ENCODE data around the gene LDAF1. TPM values are rescaled to one million over a fixed set of nuclear protein-coding genes. Genes with fewer than 3 reads are reported as not detected.

The LDAF1 gene
- total and polyA plus RNA-seq, 2 of the 8 experiments (the other 6 are each of a cell fraction or from before 2014, with no cell fraction given): 32.4 to 34.2 TPM

DNA sequence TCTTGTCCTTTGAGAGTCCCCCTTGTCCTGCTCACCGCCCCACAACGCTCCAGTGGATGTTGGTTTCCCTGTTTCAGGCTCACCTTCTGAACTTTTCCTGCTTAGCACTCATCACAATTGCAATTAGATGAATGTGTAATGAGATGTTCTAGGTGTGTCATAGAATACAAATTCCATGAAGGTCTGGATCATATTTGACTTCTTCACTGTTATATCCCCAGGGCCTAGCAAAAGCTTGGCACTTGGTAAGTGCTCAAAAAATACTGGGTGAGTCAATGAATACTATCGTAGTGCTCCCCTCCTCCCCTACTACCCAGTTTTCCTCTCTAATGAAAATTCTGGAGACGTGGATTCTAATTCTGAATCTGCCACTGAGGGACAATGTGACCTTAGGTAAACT is 40.9 kb upstream of the LDAF1 start:
- WGBS, 2 experiments (ENCODE audit: extremely low coverage in 1 of 2, insufficient coverage in 1 of 2, insufficient read length in 1 of 2, insufficient replicate concordance in 2 of 2, low coverage in 1 of 2, low lambda C conversion rate in 2 of 2, missing lambda C conversion rate in 1 of 2): 96% methylated on average over 4 of the region's 4 CpGs; no CpG with 5 or more reads in 1 of the 2 experiments
- CTCF ChIA-PET (ENCODE audit: partially characterized antibody): interaction anchor here (1.5 kb wide), 1 partner anchor 33 kb away, joined by 3 read pairs; no protein-coding TSS in a partner anchor

More for the DNA sequence above, 40.9 kb upstream of the LDAF1 start:
- Histone ChIP-seq H3K4me2 (ENCODE audit: insufficient read depth in 1 of 2, low read depth in 2 of 2, low read length in 2 of 2) (no peak overlapping the region), H3K18ac (ENCODE audit: extremely low read depth, low read length) (no peak overlapping the region), H2BK12ac (ENCODE audit: low read depth, low read length) (no peak overlapping the region), H2BK5ac (ENCODE audit: low read depth, low read length) (no peak overlapping the region; the same call in 1 of the 2 replicates), H2BK20ac (ENCODE audit: low read length) (no peak overlapping the region), H4K8ac (ENCODE audit: extremely low read depth, insufficient read depth, low read length) (no peak overlapping the region), H4K5ac (ENCODE audit: insufficient read length, low read depth, low read length) (no peak overlapping the region), H3K9ac (replicated peaks in 1 of 4; ENCODE audit: extremely low read depth in 1 of 4, low read depth in 3 of 4, low read length in 3 of 4) (no peak overlapping the region), H3K4me3 (ENCODE audit: extremely low read depth in 1 of 4, insufficient read depth in 2 of 4, low read depth in 3 of 4, low read length in 4 of 4) (no peak overlapping the region), H4K20me1 (replicated peaks in 1 of 2; ENCODE audit: control insufficient read depth in 1 of 2, insufficient read depth in 2 of 2, low read length in 2 of 2) (no peaks in the 10 kb centered on the region), H3K79me1 (ENCODE audit: low read depth, low read length) (no peaks in the 10 kb centered on the region), H2BK15ac (ENCODE audit: low read length) (no peak overlapping the region), H2BK120ac (replicated peaks; ENCODE audit: low read depth, low read length) (no peak overlapping the region), H3K27ac (ENCODE audit: low read depth, low read length) (no peak overlapping the region), H4K91ac (replicated peaks; ENCODE audit: insufficient read length, low read length) (no peak overlapping the region), H2AK5ac (ENCODE audit: low read depth, low read length) (no peak overlapping the region), H2AFZ (ENCODE audit: low read length) (no peak overlapping the region), H3K56ac (replicated peaks; ENCODE audit: insufficient read length, low read depth, low read length) (no peak overlapping the region), H3K79me2 (ENCODE audit: control insufficient read depth in 1 of 2, insufficient read depth in 2 of 2, low read length in 2 of 2) (no peaks in the 10 kb centered on the region), H3K9me3 (ENCODE audit: insufficient read depth in 2 of 2, low read depth in 1 of 2, low read length in 1 of 2) (no peaks in the 10 kb centered on the region), H3K23me2 (ENCODE audit: low read depth, low read length) (no peaks in the 10 kb centered on the region), H3K4ac (replicated peaks; ENCODE audit: insufficient read length, low read depth, low read length) (no peak overlapping the region), H3K4me1 (replicated peaks in 1 of 4; ENCODE audit: control insufficient read depth in 3 of 4, insufficient read depth in 4 of 4, low read length in 3 of 4) (peaks cover 0 to 10% (median 5%) of the 10 kb centered on the region in 4 experiments; a peak in 3 of 7 replicates), H3K14ac (ENCODE audit: insufficient read length) (no peak overlapping the region), H3K36me3 (ENCODE audit: control insufficient read depth in 2 of 4, insufficient read depth in 4 of 4, low read length in 3 of 4) (no peaks in the 10 kb centered on the region), H3K27me3 (replicated peaks in 1 of 4; ENCODE audit: control insufficient read depth in 3 of 4, extremely low read depth in 1 of 4, insufficient read depth in 3 of 4, low read length in 3 of 4) (no peaks in the 10 kb centered on the region), H3K23ac (ENCODE audit: insufficient read length) (no peak overlapping the region)
- DNase-seq (ENCODE audit: low read depth in 1 of 2, low spot score in 2 of 2) (no peak), FAIRE-seq (no peak)
- POLR2A ChIA-PET (ENCODE audit: partially characterized antibody): no interaction called here
- TF ChIP-seq JUN (IDR thresholded peaks at IDR 0.05; ENCODE audit: low read depth, low read length) (no peak), KDM4A (IDR thresholded peaks at IDR 0.05; ENCODE audit: low read depth, low read length, severe bottlenecking) (no peak), BCL11A (IDR thresholded peaks at IDR 0.05; ENCODE audit: low read depth in 2 of 2, low read length in 2 of 2) (no peak), RXRA (IDR thresholded peaks at IDR 0.05; ENCODE audit: insufficient read depth, low read depth, low read length) (no peak), RAD21 (IDR thresholded peaks at IDR 0.05 in 1 of 2, conservative IDR thresholded peaks at IDR 0.05 in 1 of 2; ENCODE audit: low read depth in 2 of 2, low read length in 2 of 2) (no peak)

Data from H1 (cell line).